Stimulated activated CD4-positive, alpha-beta T cell treated with anti-CD3 and anti-CD28 coated beads, Interleukin-4, amount 100 ng/mL, for 48 hours (primary cell): ENCODE data around the gene CDH20.

Experiments
- DNase-seq, 2 donors: peaks; one replicate each; pipeline ENCODE4 v3.0.0-alpha.2; 2020; ENCODE audit warnings: low read depth in 2 of 2

CDH20 gene

DNA sequence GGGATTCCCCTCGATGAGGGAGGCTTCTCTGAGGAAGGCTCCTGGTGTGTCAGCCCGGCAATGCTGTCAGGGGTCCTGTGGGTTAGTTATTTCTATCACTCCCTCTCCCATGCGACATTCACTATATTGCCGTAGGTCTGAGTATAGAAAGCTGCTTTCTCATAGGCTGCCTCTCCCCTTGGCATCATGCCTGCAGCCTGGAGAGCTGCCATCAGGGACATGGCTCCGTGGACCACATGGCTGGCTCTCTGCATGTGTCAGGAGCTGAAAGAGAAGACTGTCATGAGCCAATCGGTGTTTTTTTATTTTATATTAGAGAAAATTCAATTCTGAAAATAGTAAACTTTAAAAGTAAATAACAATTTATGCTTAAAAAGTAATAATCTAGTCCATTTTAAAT lies 198.0 kb downstream of the CDH20 start:
- DNase-seq: no peak

DNA sequence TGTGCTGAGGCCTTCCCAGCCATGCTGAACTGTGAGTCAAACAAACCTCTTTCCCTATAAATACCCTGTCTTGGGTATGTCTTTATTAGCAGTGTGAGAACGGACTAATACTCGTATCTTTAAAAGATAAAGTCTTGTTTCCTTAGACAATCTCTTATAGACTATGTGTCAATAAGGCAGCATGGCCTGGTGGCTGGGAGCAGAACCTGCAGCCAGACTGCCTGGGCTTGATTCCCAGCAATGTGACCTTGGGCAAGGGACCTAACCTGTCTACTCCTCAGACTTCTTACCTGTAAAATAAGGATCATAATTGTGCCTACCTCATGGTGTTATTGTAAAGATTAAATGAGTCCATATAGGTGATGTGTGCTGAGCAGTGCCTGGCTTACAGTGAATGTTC lies 198.7 kb downstream of the CDH20 start:
- DNase-seq: no peak

DNA sequence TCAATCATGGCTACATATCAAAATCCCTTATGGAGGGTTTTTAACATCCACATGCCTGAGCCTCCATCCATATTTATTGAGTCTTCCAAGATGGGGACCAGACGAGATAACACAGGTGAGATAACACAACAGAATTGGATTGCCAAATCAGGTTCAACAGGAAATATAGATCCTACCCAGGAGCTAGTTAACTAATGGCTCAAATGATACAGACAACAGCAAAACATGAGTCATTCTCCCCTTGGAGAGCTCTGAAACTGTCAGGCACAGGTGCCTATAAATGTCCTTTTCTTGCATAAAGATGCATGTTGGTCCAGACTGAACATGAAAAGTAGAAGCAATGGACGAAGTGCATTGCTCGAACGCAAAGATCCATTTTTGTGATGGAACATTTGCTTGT lies 202.2 kb downstream of the CDH20 start:
- DNase-seq: no peak

GRCh38 chr18:61541673-61542072 lies 208.4 kb downstream of the CDH20 start:
- DNase-seq: no peak

- DNase-seq: no peak
Observed at GRCh38 chr18:61542596-61542995, 209.4 kb downstream of the CDH20 start.

GRCh38 chr18:61543518-61543917 lies 210.3 kb downstream of the CDH20 start:
- DNase-seq: no peak

DNA sequence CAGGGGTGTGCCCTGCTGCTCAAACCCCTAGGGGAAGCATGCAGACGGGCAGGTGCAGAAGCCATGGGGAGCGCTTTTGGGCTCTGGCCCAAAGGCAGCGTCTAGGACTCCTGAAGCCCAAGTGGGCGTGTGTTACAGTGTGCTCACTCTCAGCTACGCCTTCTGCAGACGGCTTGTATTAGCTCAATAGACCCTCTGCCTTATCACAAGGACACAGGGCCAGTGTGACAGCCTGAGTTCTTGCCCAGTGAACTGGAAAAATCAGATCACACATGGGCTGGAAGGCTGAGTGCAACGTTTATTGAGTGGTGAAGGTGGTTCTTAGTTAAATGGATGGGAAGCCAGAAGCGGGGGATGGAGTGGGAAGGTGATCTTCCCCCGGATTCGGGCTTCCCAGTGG lies 210.9 kb downstream of the CDH20 start:
- DNase-seq: no peak

DNA sequence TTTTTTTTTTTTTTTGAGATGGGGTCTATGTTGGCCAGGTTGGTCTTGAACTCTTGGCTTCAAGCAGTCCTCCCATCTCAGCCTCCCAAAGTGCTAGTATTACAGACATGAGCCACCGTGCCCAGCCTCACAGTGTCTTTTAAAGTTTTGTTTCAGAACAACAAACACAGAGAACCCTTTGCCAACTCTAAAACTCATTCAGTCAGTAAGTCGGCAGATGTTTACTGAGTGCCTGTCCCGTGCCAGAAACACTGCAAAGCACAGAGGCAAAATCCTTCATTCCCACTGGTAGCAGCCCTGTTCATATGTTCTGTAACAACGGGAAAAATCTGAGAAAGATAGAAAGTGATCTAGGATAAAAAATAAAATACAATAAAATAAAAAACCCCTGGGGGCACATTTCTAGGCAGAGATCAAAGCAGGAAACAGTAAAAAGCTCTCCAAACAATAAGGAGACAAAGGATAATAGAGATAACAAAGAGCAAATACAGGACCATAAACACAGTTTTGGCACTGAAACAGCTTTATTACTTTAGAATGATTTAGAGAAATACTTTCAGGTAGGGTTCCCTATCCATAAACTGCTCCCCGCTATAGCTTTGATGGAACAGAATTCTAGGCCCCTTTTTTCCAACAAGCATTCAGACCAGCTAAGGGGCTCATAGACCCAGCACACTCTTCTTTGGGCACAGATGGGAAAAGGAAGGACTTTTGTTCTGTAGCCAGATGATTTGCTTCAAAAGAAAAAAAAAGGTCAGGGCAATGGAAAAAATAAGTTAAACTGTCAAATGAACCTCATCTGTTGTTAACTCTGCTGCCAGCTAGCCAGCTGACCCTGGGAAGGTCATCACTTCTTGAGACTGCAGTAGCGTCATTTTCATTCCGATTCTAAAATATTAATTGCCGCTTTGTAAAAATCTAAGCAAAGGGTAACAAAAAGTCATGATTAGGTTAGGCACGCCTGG lies 212.3 kb downstream of the CDH20 start:
- DNase-seq: no peak

- DNase-seq: no peak
Observed at GRCh38 chr18:61546590-61546989, 213.4 kb downstream of the CDH20 start.

DNA sequence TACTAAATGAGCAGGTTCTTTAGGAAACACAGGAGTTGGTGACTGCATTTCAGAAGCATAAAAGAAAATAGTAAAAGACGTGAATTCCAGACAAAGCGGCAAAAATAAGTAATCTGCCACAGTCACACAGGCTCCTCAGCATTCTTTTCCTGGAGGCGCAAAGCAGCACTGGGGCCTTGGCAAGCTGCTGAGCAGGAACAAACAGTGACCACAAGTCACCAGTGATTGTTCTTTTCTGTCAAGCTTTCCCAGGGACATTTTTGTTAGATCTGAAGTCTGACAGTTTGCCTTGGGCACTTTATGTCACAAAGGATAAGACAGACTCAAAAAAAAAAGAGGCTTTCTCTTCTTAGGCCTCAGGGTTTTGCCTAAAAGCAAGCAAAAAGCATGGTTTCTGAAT lies 216.2 kb downstream of the CDH20 start:
- no peak for DNase-seq

- no peak for DNase-seq
Observed at GRCh38 chr18:61549889-61550288, 216.7 kb downstream of the CDH20 start.

GRCh38 chr18:61551586-61551985 lies 218.4 kb downstream of the CDH20 start:
- no peak for DNase-seq

GRCh38 chr18:61553045-61553659 lies 219.9 kb downstream of the CDH20 start:
- no peak for DNase-seq

- DNase-seq: no peak
Observed at GRCh38 chr18:61554117-61554776, 221.0 kb downstream of the CDH20 start.

GRCh38 chr18:61554946-61555361 lies 221.7 kb downstream of the CDH20 start:
- no peak for DNase-seq

DNA sequence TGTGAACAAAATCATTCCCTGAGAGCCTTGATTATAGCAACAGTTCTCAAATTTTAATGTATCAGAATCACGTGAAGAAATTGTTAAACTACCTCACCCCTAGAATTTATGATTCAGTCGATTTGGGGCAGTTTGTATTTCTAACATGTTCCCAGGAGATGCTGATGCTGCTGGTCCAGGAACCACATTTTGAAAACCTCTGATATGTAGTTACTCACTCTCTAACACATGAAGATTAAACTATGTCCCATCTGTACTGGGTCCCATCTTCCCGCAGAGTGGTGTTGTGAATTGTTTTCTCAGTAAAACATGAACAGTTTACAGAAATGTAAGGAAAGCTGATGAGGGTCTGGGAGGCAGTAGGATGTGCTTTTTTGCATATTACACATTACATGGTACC lies 223.1 kb downstream of the CDH20 start:
- DNase-seq: no peak

DNA sequence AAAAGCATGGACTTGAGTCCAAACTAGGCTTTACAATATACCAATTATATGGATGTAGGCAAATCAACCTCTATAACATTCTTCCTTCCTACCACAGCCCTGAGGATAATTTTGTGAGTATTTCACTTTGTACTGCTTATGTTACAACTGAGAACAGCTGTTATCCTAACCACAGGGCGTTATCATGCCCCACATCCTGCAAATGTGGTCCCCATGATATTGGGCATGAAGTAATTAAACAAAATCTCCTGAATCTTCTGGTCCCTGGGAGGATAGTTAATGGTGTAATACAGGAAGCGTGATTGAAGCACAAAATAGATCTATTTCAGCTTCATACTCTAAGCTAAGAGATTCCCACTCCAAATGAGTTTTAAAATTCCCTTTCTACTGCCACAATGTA lies 223.6 kb downstream of the CDH20 start:
- DNase-seq: no peak

GRCh38 chr18:61569176-61569892 lies 236.1 kb downstream of the CDH20 start:
- no peak for DNase-seq

GRCh38 chr18:61570070-61570469 lies 236.8 kb downstream of the CDH20 start:
- no peak for DNase-seq

DNA sequence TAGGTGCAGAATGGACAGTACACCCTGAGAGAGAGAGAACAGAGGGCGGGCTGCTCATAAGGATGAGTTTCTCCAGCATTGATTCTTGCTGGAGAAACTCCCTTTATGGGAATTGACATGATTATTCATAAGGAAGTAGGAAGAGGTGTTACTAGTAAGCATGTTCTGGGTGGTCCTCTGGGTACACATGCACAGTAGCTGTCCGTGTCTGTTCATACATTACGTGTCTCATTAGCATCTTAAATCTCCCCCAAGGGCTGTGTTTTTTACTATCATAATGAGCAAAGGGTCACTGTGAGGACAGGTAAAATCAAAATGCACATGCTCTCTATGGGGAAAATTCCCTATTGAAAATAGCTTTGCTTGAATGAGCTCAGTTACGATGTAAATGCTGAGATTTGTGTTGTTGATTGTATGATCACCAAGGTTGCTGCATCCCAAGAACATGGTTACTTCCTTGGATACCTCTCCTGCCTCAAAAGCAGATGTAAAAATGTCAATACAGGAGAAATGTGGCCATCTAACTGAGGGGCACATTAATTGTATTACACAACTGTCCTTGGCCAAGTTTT lies 238.9 kb downstream of the CDH20 start:
- DNase-seq: no peak

DNA sequence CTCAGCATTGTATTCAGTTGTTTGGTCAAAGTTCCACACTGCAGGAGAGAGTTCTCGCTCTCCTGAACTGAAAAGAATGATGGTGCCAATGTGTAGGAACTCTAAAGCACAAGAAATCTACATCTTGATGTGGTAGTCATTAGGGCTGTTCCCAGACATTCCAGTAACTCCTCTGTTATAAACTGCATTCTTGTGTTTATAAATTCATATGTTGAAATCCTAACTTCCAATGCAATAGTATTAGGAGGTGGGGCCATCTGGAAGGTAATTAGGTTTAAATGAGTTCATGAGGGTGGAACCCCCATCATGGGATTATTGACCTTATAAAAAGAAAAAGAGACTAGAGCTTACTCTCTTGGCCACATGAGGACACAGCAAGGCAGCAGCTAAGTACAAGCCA lies 239.6 kb downstream of the CDH20 start:
- no peak for DNase-seq

GRCh38 chr18:61574665-61575064 lies 241.4 kb downstream of the CDH20 start:
- no peak for DNase-seq
